HG03442 (cell line): ENCODE data around the gene MMEL1.
A peak's percentile ranks its signal among the peaks of the same experiment; 100 is the strongest.

Source experiments
- ATAC-seq: cut with Tn5 transposase; IDR thresholded peaks from one replicate; pipeline ENCODE4 v1.9.1; 2021; ENCODE audit warnings: mild to moderate bottlenecking, moderate library complexity; ENCODE audit not compliant: unreplicated experiment

Gene MMEL1

DNA sequence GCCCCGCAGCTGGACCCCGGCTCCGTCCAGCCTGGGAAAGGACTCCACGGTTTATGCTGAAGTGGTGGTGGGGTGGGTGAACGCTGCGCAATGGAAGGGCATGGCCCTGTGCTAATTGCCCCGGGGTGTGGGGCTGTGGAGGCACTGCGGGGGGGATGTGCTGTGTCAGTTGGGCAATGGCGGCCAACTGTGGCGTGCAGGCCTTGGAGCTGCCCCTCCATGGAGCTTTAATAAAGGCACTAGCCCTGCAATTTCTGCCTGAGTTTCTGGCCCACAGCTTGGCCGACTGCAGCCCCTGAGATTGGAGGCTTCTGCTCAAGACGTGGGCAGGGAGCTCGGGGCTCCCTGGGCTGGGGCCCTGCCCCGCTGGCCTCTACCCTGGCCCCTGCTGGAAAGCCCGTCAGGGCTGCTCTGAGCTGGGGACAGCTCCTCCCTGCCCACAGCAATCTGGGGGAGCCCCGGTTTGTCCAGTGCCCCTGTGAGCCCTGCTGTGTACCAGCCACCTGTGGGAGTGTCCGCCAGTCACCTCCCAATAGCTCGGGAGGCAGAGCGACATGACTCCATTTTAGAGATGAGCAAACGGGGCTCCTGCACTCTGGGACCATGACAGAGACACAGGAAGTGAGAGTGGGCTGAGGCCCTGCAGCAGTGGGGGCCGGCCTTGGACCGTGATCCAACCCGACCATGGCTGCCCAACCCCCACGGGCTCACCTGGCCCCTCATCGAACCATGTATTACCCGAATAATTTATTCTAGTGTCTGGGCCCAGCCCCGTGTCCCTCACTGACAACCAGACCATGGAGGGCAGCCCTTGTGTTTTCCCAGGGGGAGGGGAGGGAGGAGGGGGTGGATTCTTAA lies 85.4 kb downstream of the MMEL1 start:
- ATAC-seq: no peak

GRCh38 chr1:2546515-2547209 lies 86.2 kb downstream of the MMEL1 start:
- ATAC-seq: peak; percentile 25

- ATAC-seq: peak; percentile 30
These were observed 86.9 kb downstream of the MMEL1 start for GRCh38 chr1:2545754-2546514.

DNA sequence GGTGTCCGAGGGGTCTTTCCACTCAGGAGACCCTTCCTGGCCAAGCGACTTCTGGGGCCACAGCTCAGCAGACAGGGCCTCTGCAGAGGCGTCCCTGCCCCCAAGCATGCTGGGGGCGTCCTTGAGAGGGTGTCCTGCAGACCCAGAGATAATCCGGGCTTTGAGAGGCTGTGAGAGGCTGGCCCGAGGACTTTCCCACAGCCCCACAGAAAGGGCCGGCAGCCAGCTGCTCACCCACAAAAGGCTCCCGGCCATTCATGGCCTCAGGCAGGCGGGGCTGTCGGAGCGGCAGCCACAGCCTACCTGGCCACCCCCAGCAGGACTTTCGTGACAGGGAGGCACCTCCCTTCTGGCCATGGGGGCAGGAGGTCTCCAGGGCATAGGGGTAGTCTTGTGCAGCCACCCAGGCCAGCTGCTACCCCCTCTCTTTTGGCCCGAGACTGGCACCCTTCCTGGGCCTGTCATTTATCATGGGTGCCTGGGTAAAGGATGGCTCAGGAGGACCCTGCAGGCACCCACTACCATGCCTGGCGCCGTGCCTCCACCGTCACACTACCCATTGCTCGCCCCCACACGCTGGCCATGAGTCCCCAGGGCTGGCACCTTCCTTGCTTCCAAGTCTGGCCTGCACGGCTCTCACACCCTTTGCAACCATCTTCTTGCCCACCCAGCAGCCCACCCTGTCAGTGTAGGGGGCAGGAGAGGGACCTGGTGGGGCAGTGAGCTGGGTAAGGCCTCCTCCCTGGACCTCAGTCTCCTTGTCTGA lies 87.8 kb downstream of the MMEL1 start:
- ATAC-seq: no peak

DNA sequence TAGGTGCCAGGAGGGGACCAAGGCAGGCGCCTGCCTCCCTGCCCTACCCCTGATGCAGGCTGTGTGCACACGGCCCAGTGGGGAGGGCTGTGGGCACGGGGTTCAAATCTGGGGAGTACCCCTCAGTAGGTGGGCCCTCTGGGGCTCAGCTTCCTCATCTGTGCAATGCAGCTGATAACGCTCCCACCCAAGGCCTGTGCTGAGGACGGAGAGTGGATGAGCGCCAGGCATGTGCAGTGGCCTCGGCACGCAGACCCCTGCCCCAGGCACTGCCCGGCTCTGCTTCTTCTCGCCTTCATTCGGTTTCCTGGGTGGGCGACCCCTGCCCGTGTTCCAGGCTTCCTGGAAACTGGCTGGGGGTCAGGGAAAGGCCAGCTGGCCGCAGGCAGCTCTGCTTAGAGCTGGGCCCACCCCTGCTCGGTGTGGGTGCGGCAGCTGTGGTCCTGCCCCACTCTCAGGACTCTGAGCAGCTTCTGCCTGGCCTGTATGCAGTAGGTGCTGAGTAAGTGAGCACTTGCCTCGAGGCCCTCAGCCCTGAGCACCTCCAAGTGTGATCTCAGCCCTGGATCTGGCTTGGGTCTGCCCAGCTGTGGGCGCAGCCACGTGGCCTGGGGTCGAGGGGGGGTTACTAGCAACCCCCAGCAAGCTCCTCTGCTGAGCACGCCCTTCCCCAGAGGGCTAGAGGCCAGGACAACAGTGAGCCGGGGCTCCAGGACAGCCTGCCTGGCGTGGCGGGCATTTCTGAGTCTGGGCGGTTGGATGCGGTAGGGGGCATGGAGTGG lies 88.5 kb downstream of the MMEL1 start:
- no peak for ATAC-seq

DNA sequence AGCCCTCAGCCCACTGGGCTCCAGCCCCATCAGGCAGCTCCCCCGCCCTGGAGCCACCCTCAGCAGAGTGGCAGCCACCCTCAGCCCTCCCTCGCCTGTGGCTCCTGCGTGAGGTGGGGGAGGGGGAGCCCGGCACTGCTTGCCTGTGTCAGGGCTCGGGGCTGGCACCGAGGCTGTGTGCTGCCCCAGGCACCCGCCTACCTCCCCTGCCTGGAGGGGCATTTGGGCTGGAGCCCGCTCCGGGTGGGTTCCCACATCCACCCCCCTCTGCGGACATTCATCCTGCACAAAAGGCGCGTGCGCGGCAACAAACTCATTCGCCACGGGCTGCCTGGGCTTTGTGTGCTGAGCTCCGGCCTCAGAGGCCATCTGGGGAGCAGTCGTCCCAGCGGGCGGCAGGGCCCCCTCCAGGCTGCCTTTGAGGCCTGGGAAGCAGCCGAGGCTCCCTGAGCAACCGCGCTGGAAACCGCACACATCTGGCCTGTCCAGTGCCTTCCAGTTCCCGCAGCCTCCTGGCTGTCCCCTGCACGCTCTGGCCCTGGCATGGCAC lies 89.2 kb downstream of the MMEL1 start:
- no peak for ATAC-seq

GRCh38 chr1:2542246-2542915 lies 90.4 kb downstream of the MMEL1 start:
- ATAC-seq: no peak

DNA sequence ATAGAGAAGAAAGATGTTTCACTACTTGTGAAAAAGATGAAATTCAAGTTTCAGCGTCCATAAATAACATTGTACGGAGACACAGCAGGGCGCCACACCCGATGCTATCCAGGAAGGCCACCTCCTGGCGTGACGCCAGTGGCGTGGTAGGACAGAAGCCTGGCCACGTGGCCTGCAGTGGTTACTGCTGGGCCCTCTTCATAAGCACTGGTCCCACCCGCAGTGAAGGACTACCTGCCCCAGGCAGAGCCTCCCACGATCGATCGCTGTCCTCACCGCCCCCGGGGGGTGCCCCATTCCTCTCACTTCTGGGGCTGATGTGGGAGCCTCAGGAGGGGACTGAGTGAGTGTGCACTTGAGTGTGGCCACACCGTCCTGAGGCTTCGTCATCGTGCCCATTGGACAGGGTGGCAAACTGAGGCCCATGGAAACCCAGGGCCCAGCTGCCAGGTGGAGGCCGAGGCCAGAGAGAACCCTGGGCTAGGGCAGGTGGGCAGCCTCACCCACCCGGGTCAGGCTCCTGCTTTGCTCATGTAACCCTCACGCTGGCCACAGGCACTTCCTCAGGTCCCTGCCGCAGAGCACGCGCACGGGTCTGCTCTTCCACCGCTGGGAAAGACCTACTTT lies 91.1 kb downstream of the MMEL1 start:
- ATAC-seq: no peak

DNA sequence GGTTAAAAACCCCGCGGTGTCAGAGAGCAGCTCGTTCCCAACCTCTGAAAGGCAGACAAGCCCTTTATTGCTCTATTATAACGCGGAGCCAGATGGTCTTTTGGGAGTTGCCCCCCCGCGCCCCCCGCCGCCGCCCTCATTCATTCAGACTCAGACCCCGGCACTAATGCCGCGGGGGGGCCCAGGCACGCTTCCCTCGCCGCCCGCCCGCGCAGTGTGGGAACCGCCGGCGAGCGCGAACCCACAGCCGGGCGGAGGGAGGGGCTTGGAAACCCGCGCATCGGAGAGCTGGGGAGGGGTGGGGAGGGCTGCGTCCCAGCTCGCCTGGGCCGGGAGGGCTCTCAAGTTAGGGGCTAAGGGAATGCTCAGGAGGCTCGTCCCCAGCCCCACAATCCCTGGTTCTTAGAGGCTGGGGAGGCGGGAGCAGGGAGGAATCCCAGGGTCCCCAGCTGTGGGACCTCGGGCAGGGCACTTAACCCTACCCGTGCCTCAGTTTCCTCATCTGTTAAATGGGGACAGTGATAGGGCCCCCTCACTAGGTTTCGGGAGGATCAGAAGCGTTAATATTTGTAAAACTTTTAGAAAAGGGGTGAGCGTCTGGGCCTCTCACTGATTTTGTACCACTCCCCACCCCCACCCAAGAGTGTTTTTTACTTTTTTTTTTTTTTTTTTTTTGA lies 91.9 kb downstream of the MMEL1 start:
- no peak for ATAC-seq
